ENCODE results near the gene ARHGAP45. TPM values are rescaled to one million over a fixed set of nuclear protein-coding genes. Genes with fewer than 3 reads are reported as not detected.
A peak's percentile ranks its signal among the peaks of the same experiment; 100 is the strongest.

The ARHGAP45 gene
- total and polyA plus RNA-seq, 2 experiments from 2014 or later, result 24.7 to 71.8 TPM

- Histone ChIP-seq H3K36me3 (ENCODE audit: insufficient read depth) (no peaks in the 10 kb centered on the region), H3K27ac (ENCODE audit: low read depth) (no peak overlapping the region), H3K4me1 (ENCODE audit: insufficient read depth) (no peaks in the 10 kb centered on the region), H3K79me2 (replicated peaks; ENCODE audit: insufficient read depth) (no peaks in the 10 kb centered on the region), H3K27me3 (ENCODE audit: insufficient read depth) (no peaks in the 10 kb centered on the region), H3F3A (replicated peaks; ENCODE audit: low read depth) (no peaks in the 10 kb centered on the region), H4K20me1 (replicated peaks; ENCODE audit: insufficient read depth) (no peaks in the 10 kb centered on the region), H2AFZ (no peak overlapping the region), H3K4me2 (no peak overlapping the region), H3K4me3 (no peak overlapping the region), H3K9me2 (ENCODE audit: insufficient read depth) (no peaks in the 10 kb centered on the region)
- H3K9me3 Mint-ChIP-seq, result peaks cover 8% of the 10 kb centered on the region; the same call in 2 of the 3 replicates
- H3K36me3 Mint-ChIP-seq (ENCODE audit: low read depth), result peaks cover 16% of the 10 kb centered on the region
- ATAC-seq (peak; percentile 30), DNase-seq (ENCODE audit: low spot score) (peak; percentile 84)
- H3K27ac Mint-ChIP-seq, result no peak overlapping the region
- H3K4me3 Mint-ChIP-seq, result no peak overlapping the region
- peaks cover 16% of the 10 kb centered on the region for H3K27me3 Mint-ChIP-seq (ENCODE audit: insufficient read depth, low read depth, poor library complexity)
- H3K4me1 Mint-ChIP-seq, result no peaks in the 10 kb centered on the region
- TF ChIP-seq CTCF (conservative IDR thresholded peaks at IDR 0.05; ENCODE audit: low read depth in 2 of 2), result no peak
These were observed 19.2 kb upstream of the ARHGAP45 start for GRCh38 chr19:1047696-1048147.

- Histone ChIP-seq H3K4me2 (no peak overlapping the region), H4K20me1 (replicated peaks; ENCODE audit: insufficient read depth) (no peaks in the 10 kb centered on the region), H3F3A (replicated peaks; ENCODE audit: low read depth) (no peaks in the 10 kb centered on the region), H3K27me3 (ENCODE audit: insufficient read depth) (no peaks in the 10 kb centered on the region), H3K79me2 (replicated peaks; ENCODE audit: insufficient read depth) (no peaks in the 10 kb centered on the region), H3K4me1 (ENCODE audit: insufficient read depth) (no peaks in the 10 kb centered on the region), H3K27ac (ENCODE audit: low read depth) (no peak overlapping the region), H3K9me2 (ENCODE audit: insufficient read depth) (no peaks in the 10 kb centered on the region), H2AFZ (no peak overlapping the region), H3K36me3 (ENCODE audit: insufficient read depth) (no peaks in the 10 kb centered on the region), H3K4me3 (no peak overlapping the region)
- H3K4me3 Mint-ChIP-seq, result no peak overlapping the region
- H3K27ac Mint-ChIP-seq, result no peak overlapping the region
- H3K27me3 Mint-ChIP-seq (ENCODE audit: insufficient read depth, low read depth, poor library complexity), result peaks cover 21% of the 10 kb centered on the region
- H3K9me3 Mint-ChIP-seq, result peaks cover 8% of the 10 kb centered on the region; the same call in 2 of the 3 replicates
- DNase-seq (ENCODE audit: low spot score), result no peak
- no peaks in the 10 kb centered on the region for H3K4me1 Mint-ChIP-seq
- peaks cover 19% of the 10 kb centered on the region for H3K36me3 Mint-ChIP-seq (ENCODE audit: low read depth)
- ATAC-seq, result no peak
- no peak for TF ChIP-seq STAT1 (IDR thresholded peaks at IDR 0.05; ENCODE audit: unreplicated experiment)
- TF ChIP-seq CREB1 (CRISPR knock-in tag; IDR thresholded peaks at IDR 0.05; ENCODE audit: low read depth), result no peak
- no peak for TF ChIP-seq POLR2AphosphoS5 (IDR thresholded peaks at IDR 0.05; ENCODE audit: low read depth)
- no peak for TF ChIP-seq EZH2 (IDR thresholded peaks at IDR 0.05; ENCODE audit: low read depth, unreplicated experiment)
- TF ChIP-seq ETS1 (IDR thresholded peaks at IDR 0.05), result no peak
- no peak for TF ChIP-seq REST (IDR thresholded peaks at IDR 0.05; ENCODE audit: unreplicated experiment)
- TF ChIP-seq ZNF462 (CRISPR knock-in tag; IDR thresholded peaks at IDR 0.05), result no peak
- TF ChIP-seq JUNB (IDR thresholded peaks at IDR 0.05; ENCODE audit: unreplicated experiment), result no peak
- no peak for TF ChIP-seq ZNF114 (CRISPR knock-in tag; IDR thresholded peaks at IDR 0.05)
These were observed 17.9 kb upstream of the ARHGAP45 start for GRCh38 chr19:1049106-1049505.
